ENCODE measurements around the gene POLR1D. TPM values are rescaled to one million over a fixed set of nuclear protein-coding genes. Genes with fewer than 3 reads are reported as not detected.
"Not testable (repeated sequence)": the region's sequence is repeated elsewhere in the genome, so short reads cannot be mapped to it uniquely, and the experiment has no call there.

POLR1D gene
- total RNA-seq, 2 experiments from 2014 or later = 197 to 200 TPM

DNA sequence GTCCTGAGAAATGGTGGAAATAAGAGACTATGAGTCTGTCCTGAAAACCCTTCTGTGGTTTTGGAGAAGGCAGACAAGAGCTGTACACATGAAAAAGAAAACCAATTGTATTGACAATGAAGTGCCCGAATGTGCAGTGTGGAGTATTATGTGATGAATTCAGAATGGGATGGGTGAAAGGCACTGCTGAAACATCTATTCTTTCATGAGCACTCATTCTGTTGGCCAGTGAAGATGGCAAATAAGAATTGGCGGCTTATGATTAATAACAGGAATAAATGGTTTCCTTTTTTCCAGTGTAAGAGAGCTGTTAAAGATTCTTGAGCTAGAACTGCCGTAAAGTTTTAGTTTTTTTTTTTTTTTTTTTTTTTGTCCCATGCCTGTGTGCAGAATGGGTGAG, 5.7 kb downstream of the POLR1D start:
- no peak for DNase-seq
- intact Hi-C loops (cut with DNase I, micrococcal nuclease) = loop anchor here in 1 of 2 experiments (10.0 kb wide), 1 partner anchor 1373 kb away; the partner anchor contains the start of gene CDK8
- ATAC-seq (ENCODE audit: poor library complexity) = no peak
- ChIA-PET CTCF (no interaction called here), POLR2A (interaction anchor here (0.6 kb wide), 1 partner anchor 1251 kb away, joined by 3 read pairs; no protein-coding TSS in a partner anchor)
- peak overlapping the region; percentile 10 for H3K27ac Mint-ChIP-seq
- H3K4me1 Mint-ChIP-seq (ENCODE audit: low read depth) = peaks cover 90% of the 10 kb centered on the region
- H3K27me3 Mint-ChIP-seq = no peaks in the 10 kb centered on the region
- Histone ChIP-seq H3K27ac (ENCODE audit: low read depth in 1 of 2, low read length in 2 of 2) (no peak overlapping the region), H3K36me3 (ENCODE audit: insufficient read depth, low read length) (peaks cover 25% of the 10 kb centered on the region), H3K4me1 (ENCODE audit: insufficient read depth, low read length) (peaks cover 12% of the 10 kb centered on the region), H3K27me3 (ENCODE audit: control insufficient read depth in 1 of 2, insufficient read depth in 2 of 2, low read length in 2 of 2) (no peaks in the 10 kb centered on the region), H3K4me3 (ENCODE audit: low read length) (no peak overlapping the region), H3K9me3 (ENCODE audit: control insufficient read depth in 1 of 2, insufficient read depth in 1 of 2, low read length in 2 of 2) (no peaks in the 10 kb centered on the region)
- no peak overlapping the region for H3K4me3 Mint-ChIP-seq
- no peaks in the 10 kb centered on the region for H3K9me3 Mint-ChIP-seq
- peaks cover 79% of the 10 kb centered on the region for H3K36me3 Mint-ChIP-seq (ENCODE audit: low read depth)
- no peak for TF ChIP-seq CTCF (IDR thresholded peaks at IDR 0.05)

- Mint-ChIP-seq H3K9me3 (no peaks in the 10 kb centered on the region), H3K36me3 (ENCODE audit: low read depth) (peaks cover 80% of the 10 kb centered on the region), H3K27me3 (no peaks in the 10 kb centered on the region), H3K4me1 (ENCODE audit: low read depth) (peaks cover 88% of the 10 kb centered on the region), H3K4me3 (no peak overlapping the region), H3K27ac (no peak overlapping the region)
- Histone ChIP-seq H3K4me1 (ENCODE audit: insufficient read depth, low read length) (peaks cover 5% of the 10 kb centered on the region), H3K4me3 (ENCODE audit: low read length) (no peak overlapping the region), H3K9me3 (ENCODE audit: control insufficient read depth in 1 of 2, insufficient read depth in 1 of 2, low read length in 2 of 2) (no peaks in the 10 kb centered on the region), H3K27ac (ENCODE audit: low read depth in 1 of 2, low read length in 2 of 2) (no peak overlapping the region), H3K36me3 (ENCODE audit: insufficient read depth, low read length) (peaks cover 28% of the 10 kb centered on the region), H3K27me3 (ENCODE audit: control insufficient read depth in 1 of 2, insufficient read depth in 2 of 2, low read length in 2 of 2) (no peaks in the 10 kb centered on the region)
- no peak for ATAC-seq (ENCODE audit: poor library complexity)
- CTCF ChIA-PET = no interaction called here
- no peak for TF ChIP-seq CTCF (IDR thresholded peaks at IDR 0.05)
- POLR2A ChIA-PET = interaction anchor here (0.6 kb wide), 1 partner anchor 1252 kb away, joined by 3 read pairs; no protein-coding TSS in a partner anchor
- no peak for DNase-seq
- intact Hi-C loops (cut with DNase I, micrococcal nuclease) = loop anchor here in 1 of 2 experiments (10.0 kb wide), 1 partner anchor 1373 kb away; the partner anchor contains the start of gene CDK8
These were observed 6.4 kb downstream of the POLR1D start for GRCh38 chr13:27628081-27628480.

- H3K27me3 ChIP-seq (ENCODE audit: control insufficient read depth in 1 of 2, insufficient read depth in 2 of 2, low read length in 2 of 2); H3K27me3 Mint-ChIP-seq; H3K9me3 Mint-ChIP-seq; CTCF ChIA-PET; ATAC-seq (ENCODE audit: poor library complexity); POLR2A ChIA-PET; DNase-seq; H3K9me3 ChIP-seq (ENCODE audit: control insufficient read depth in 1 of 2, insufficient read depth in 1 of 2, low read length in 2 of 2); H3K27ac Mint-ChIP-seq; H3K4me3 Mint-ChIP-seq; H3K4me1 ChIP-seq (ENCODE audit: insufficient read depth, low read length); H3K4me3 ChIP-seq (ENCODE audit: low read length); H3K27ac ChIP-seq (ENCODE audit: low read depth in 1 of 2, low read length in 2 of 2): not testable (repeated sequence)
- Mint-ChIP-seq H3K4me1 (ENCODE audit: low read depth) (peaks cover 88% of the 10 kb centered on the region), H3K36me3 (ENCODE audit: low read depth) (peaks cover 79% of the 10 kb centered on the region)
- H3K36me3 ChIP-seq (ENCODE audit: insufficient read depth, low read length) = peaks cover 28% of the 10 kb centered on the region
- intact Hi-C loops (cut with DNase I, micrococcal nuclease) = loop anchor here in 1 of 2 experiments (10.0 kb wide), 1 partner anchor 1374 kb away; the partner anchor contains the start of gene CDK8
These were observed 7.1 kb downstream of the POLR1D start for GRCh38 chr13:27628766-27629165.

DNA sequence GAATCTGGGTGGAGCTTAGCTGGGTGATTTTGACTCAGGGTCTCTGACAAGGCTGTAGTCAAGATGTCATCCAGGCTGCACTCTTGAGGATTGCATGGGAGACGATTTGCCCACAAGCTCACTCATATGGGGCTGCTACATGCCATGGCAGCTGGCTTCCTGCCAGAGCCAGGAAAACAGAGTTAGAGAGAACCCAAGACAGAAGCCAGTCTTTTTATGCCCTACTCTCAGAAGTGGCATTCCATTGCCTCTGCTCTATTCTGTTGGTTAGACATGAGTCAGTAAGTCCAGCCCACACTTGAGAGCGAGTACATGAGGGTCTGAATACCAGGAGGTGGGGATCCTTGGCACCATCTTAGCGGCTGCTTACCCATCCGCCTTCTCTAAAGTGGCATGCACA, 9.5 kb downstream of the POLR1D start:
- Mint-ChIP-seq H3K27ac (no peak overlapping the region), H3K4me3 (no peak overlapping the region), H3K4me1 (ENCODE audit: low read depth) (peaks cover 88% of the 10 kb centered on the region), H3K27me3 (no peaks in the 10 kb centered on the region), H3K9me3 (no peaks in the 10 kb centered on the region), H3K36me3 (ENCODE audit: low read depth) (peaks cover 74% of the 10 kb centered on the region)
- ATAC-seq (ENCODE audit: poor library complexity) (no peak), DNase-seq (no peak)
- Histone ChIP-seq H3K9me3 (ENCODE audit: control insufficient read depth in 1 of 2, insufficient read depth in 1 of 2, low read length in 2 of 2) (no peaks in the 10 kb centered on the region), H3K4me3 (ENCODE audit: low read length) (no peak overlapping the region), H3K27ac (ENCODE audit: low read depth in 1 of 2, low read length in 2 of 2) (no peak overlapping the region), H3K4me1 (ENCODE audit: insufficient read depth, low read length) (peaks cover 4% of the 10 kb centered on the region), H3K27me3 (ENCODE audit: control insufficient read depth in 1 of 2, insufficient read depth in 2 of 2, low read length in 2 of 2) (no peaks in the 10 kb centered on the region), H3K36me3 (ENCODE audit: insufficient read depth, low read length) (peaks cover 18% of the 10 kb centered on the region)
- POLR2A ChIA-PET = interaction anchor here (0.8 kb wide), 1 partner anchor 11 kb away, joined by 4 read pairs; no protein-coding TSS in a partner anchor
- TF ChIP-seq CTCF (IDR thresholded peaks at IDR 0.05) = no peak
- intact Hi-C loops (cut with DNase I, micrococcal nuclease) = no loop called here
- CTCF ChIA-PET = no interaction called here
